BE2C (cell line): ENCODE measurements around the gene PHLDB2.
A peak's percentile ranks its signal among the peaks of the same experiment; 100 is the strongest.

Experiments
- DNase-seq: peaks from one replicate; pipeline ENCODE4 v3.0.0-alpha.2; 2020
- H3K27me3 ChIP-seq: fragments of 250-450 bp; sonication (Bioruptor Pico); 2 replicates; pipeline ENCODE4 v1.5.1; 2020; ENCODE audit warnings: mild to moderate bottlenecking
- H3K36me3 ChIP-seq: fragments of 250-450 bp; sonication (Bioruptor Pico); 2 replicates; pipeline ENCODE4 v1.5.1; 2020; ENCODE audit warnings: mild to moderate bottlenecking
- H3K4me1 ChIP-seq: fragments of 250-450 bp; sonication (Bioruptor Pico); 2 replicates; pipeline ENCODE4 v1.5.1; 2020
- H3K4me3 ChIP-seq: 2 replicates; pipeline ENCODE4 v1.5.1; 2011; ENCODE audit warnings: low read depth, low read length
- H3K9me3 ChIP-seq: fragments of 250-450 bp; sonication (Bioruptor Pico); 2 replicates; pipeline ENCODE4 v1.5.1; 2020
- TF ChIP-seq, protein P1 (sequence below): IDR thresholded peaks from 2 replicates; pipeline ENCODE4 v1.5.1; 2012; ENCODE audit warnings: mild to moderate bottlenecking, low read depth, low read length

PHLDB2 gene

GRCh38 chr3:111998636-111999483 lies 139.8 kb downstream of the PHLDB2 start, which contains the start of gene TAGLN3:
TSS of gene TAGLN3 (plus strand) at chr3:111998922. CDS start at chr3:111999423, 501 bp downstream.
- H3K36me3 ChIP-seq: no peaks in the 10 kb centered on the region
- H3K27me3 ChIP-seq: no peaks in the 10 kb centered on the region
- TF ChIP-seq, protein P1, sequence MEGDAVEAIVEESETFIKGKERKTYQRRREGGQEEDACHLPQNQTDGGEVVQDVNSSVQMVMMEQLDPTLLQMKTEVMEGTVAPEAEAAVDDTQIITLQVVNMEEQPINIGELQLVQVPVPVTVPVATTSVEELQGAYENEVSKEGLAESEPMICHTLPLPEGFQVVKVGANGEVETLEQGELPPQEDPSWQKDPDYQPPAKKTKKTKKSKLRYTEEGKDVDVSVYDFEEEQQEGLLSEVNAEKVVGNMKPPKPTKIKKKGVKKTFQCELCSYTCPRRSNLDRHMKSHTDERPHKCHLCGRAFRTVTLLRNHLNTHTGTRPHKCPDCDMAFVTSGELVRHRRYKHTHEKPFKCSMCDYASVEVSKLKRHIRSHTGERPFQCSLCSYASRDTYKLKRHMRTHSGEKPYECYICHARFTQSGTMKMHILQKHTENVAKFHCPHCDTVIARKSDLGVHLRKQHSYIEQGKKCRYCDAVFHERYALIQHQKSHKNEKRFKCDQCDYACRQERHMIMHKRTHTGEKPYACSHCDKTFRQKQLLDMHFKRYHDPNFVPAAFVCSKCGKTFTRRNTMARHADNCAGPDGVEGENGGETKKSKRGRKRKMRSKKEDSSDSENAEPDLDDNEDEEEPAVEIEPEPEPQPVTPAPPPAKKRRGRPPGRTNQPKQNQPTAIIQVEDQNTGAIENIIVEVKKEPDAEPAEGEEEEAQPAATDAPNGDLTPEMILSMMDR: no peak
- H3K4me1 ChIP-seq: no peaks in the 10 kb centered on the region
- H3K9me3 ChIP-seq: no peaks in the 10 kb centered on the region
- H3K4me3 ChIP-seq: peak within 1 kb of the TSS; percentile 79
- peak; percentile 62 for DNase-seq

GRCh38 chr3:111999484-112000324 lies 140.6 kb downstream of the PHLDB2 start:
- DNase-seq: no peak
- no peaks in the 10 kb centered on the region for H3K4me1 ChIP-seq
- TF ChIP-seq, protein P1: no peak
- no peaks in the 10 kb centered on the region for H3K9me3 ChIP-seq
- peak overlapping the region; percentile 79 for H3K4me3 ChIP-seq
- no peaks in the 10 kb centered on the region for H3K27me3 ChIP-seq
- no peaks in the 10 kb centered on the region for H3K36me3 ChIP-seq

GRCh38 chr3:112000367-112000771 lies 141.3 kb downstream of the PHLDB2 start:
- DNase-seq: no peak
- Histone ChIP-seq H3K27me3 (no peaks in the 10 kb centered on the region), H3K36me3 (no peaks in the 10 kb centered on the region), H3K9me3 (no peaks in the 10 kb centered on the region), H3K4me3 (peak overlapping the region; percentile 79), H3K4me1 (no peaks in the 10 kb centered on the region)
- TF ChIP-seq, protein P1: no peak

DNA sequence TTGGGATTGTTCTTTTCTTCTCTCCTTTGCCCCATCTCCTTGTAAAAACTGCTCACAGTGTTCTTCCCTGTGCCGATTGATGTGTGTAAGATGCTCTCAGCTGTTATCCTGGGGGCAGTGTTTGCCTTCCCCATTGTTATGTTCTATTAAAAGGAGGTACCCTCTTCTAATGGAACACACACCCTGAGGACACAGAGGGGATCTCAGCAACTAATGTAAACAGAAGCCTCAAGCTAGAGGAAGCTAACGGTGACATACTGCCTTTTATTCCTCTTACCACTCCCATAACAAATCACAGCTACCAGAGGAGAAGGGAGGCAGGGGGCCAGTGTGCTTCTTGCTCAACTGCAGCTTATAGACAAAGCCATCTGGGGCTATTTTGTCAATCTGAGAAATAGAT lies 141.9 kb downstream of the PHLDB2 start:
- no peak for DNase-seq
- Histone ChIP-seq H3K4me1 (no peaks in the 10 kb centered on the region), H3K27me3 (no peaks in the 10 kb centered on the region), H3K4me3 (no peak overlapping the region), H3K9me3 (no peaks in the 10 kb centered on the region), H3K36me3 (no peaks in the 10 kb centered on the region)
- TF ChIP-seq, protein P1: no peak

DNA sequence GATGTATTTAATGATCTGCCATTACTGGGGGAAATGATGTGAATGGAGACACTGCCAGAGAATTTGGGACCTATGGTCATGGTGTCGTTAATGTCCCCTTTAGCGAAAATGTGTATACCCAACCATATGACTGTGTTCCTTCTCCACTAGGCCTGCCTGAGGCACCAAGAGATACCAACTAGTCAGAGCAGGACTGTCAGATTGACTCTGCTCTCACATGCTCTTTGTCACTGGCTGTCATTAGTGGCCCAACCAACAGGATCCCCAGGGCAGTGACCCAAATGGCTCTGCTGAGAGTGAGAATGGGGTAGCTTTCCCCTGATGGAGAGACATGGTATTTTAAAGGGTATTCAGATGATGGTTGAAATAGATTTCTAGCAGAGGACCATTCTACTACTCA lies 142.5 kb downstream of the PHLDB2 start:
- Histone ChIP-seq H3K4me3 (no peak overlapping the region), H3K36me3 (no peaks in the 10 kb centered on the region), H3K4me1 (no peaks in the 10 kb centered on the region), H3K27me3 (no peaks in the 10 kb centered on the region), H3K9me3 (no peaks in the 10 kb centered on the region)
- DNase-seq: no peak
- TF ChIP-seq, protein P1: no peak
